Measurements from ENCODE around the gene WBP11.

- TF ChIP-seq CTCF (IDR thresholded peaks at IDR 0.05) = no peak
- no peak for TF ChIP-seq EP300 (IDR thresholded peaks at IDR 0.05)
- TF ChIP-seq POLR2AphosphoS5 (IDR thresholded peaks at IDR 0.05) = peak; percentile 87
- TF ChIP-seq POLR2A (IDR thresholded peaks at IDR 0.05) = no peak
These were observed 38.5 kb upstream of the WBP11 start for GRCh38 chr12:14841761-14842160.

All from gastroesophageal sphincter (tissue), 3 donors.